SW 1271 (cell line): ENCODE data around the gene SMC1B.
A peak's percentile ranks its signal among the peaks of the same experiment; 100 is the strongest.
"Not testable (repeated sequence)": the region's sequence is repeated elsewhere in the genome, so short reads cannot be mapped to it uniquely, and the experiment has no call there.

ENCODE experiments used
- DNase-seq, 2 experiments: peaks; one replicate each; lab custom pipeline; 2025; lab: John Stamatoyannopoulos, UW

Gene SMC1B

GRCh38 chr22:45442116-45442515 lies 28.7 kb upstream of the SMC1B start:
- no peak for DNase-seq

DNA sequence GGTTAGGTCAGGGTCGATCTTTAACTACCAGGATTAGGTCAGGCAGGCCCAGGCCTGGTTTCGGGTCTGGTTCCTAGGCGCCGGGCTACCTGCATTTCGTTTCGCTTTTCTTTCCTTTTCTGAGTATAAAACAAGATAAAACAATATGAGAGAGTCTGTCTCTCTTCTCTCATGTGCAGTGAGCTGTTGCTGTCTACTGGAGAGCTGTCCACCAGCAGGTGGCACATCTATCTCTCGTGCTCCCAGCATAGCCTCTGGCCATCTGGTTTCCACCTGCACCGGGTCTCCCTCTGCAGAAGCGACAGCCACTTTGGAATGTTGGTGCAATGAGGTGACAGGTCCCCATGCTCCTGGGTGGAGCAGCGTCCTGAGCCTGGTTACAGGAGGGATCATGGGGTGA lies 27.7 kb upstream of the SMC1B start:
- DNase-seq = peak in 1 of 2 experiments; percentile 20

DNA sequence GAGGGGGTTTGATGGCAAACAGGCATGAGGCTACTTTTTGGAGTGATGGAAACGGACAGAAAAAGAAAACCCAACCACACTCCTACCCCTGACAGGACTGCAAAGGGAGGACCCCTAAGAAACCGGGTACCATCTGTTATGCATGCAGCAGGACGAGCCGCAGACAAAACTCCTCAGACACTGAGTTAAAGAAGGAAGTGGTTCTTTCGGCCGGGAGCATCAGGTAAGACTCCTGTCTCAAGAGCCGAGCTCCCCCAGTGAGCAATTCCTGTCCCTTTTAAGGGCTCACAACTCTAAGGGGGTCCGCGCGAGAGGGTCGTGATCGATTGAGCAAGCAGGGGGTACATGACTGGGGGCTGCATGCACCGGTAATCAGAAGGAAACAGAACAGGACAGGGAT lies 27.3 kb upstream of the SMC1B start:
- DNase-seq = not testable (repeated sequence)

DNA sequence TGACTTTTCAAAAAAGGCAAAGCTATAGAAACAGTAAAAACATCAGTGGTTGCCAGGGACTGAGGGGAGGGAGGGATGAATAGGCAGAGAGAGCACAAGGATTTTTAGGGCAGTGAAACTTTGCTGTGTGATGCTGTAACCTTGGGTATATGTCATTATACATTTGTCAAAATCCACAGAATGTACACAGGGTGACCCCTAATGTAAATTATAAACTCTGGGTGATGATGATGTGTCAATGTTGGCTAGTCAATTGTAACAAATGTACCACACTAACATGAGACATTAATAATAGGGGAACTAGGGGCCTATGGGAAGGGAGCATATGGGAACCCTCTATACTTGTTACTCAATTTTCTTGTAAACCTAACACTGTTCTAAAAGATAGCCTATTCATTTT lies 24.9 kb upstream of the SMC1B start:
- no peak for DNase-seq

DNA sequence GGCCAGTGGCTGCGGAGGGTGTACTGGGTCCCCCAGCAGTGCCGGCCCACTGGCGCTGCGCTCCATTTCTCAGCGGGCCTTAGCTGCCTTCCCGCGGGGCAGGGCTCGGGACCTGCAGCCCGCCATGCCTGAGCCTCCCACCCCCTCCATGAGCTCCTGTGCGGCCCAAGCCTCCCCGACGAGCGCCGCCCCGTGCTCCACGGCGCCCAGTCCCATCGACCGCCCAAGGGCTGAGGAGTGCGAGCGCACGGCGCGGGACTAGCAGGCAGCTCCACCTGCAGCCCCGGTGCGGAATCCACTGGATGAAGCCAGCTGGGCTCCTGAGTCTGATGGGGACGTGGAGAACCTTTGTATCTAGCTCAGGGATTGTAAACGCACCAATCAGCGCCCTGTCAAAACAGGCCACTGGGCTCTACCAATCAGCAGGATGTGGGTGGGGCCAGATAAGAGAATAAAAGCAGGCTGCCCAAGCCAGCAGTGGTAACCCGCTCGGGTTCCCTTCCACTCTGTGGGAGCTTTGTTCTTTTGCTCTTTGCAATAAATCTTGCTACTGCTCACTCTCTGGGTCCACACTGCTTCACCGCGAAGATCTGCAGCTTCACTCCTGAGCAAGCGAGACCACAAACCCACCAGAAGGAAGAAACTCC lies 23.6 kb upstream of the SMC1B start:
- DNase-seq = not testable (repeated sequence)

GRCh38 chr22:45435544-45436139 lies 22.2 kb upstream of the SMC1B start:
- DNase-seq = peak; percentile 31 to 74

GRCh38 chr22:45434981-45435380 lies 21.6 kb upstream of the SMC1B start:
- DNase-seq = no peak

DNA sequence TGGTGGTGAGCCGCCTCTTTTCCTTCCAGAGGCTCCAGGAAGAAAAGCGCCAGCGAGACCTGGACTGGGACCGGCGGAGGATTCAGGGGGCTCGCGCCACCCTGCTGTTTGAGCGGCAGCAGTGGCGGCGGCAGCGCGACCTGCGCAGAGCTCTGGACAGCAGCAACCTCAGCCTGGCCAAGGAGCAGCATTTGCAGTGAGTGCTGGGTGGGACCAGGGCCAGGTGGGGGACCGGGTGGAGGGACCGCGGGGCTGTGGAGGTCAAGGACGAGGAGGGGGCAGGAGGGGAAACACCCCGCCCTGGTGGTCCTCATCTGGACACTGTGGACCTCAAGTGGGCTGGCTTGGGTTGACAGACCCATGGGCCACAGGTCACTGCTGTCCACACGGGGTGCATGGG lies 17.5 kb upstream of the SMC1B start:
- no peak for DNase-seq

- no peak for DNase-seq
These were observed 16.8 kb upstream of the SMC1B start for GRCh38 chr22:45429981-45430775.

- no peak for DNase-seq
These were observed 16.0 kb upstream of the SMC1B start for GRCh38 chr22:45429424-45429823.

DNA sequence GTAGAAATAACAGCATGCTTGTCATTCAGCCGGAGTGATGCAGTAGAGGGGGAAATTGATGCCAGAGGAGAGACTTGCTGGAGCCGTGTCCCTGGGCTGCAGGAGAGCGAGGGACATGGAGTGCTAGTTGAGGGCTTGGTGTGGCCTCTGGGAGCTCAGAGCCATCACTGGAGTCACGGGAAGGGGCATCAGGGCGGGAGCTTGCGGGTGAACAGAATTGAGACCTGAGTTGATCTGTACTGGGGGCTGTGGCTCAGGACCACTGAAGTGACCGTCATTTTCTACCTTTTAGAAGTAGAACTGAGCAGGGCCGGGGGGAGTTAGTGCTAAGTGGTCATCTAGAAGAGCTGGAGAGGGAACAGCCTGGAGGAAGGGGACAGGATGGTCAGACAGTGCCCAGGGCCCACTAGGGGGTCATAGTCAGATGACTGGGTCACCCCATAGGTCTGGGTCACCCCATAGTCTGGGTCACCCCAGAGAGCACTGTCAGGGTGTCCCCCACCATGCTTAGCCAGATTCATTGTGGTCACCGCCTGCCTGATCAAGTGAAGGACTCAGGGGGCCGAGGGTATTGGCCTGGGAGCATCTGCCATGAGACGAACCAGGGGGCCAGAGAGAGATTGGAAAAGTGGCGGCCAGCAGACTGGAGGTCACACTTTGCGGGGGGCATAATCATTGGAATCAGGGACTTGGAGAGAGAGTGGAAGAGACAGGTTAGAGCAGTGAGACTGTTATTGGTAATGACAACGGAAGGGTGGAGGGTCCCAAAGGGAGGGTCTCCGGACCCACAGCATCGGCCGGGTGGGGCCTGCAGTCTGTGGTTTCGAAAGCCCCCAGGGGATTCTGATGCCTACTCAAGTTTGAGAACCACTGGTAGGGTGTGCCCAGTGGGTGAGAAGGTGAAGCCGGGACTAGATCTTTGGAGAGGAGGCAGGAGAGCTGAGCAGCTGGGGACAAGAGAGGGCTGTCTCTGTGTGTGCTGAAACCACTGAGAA lies 15.3 kb upstream of the SMC1B start:
- no peak for DNase-seq

GRCh38 chr22:45427114-45427513 lies 13.7 kb upstream of the SMC1B start:
- no peak for DNase-seq

GRCh38 chr22:45426387-45426786 lies 13.0 kb upstream of the SMC1B start:
- DNase-seq = no peak

DNA sequence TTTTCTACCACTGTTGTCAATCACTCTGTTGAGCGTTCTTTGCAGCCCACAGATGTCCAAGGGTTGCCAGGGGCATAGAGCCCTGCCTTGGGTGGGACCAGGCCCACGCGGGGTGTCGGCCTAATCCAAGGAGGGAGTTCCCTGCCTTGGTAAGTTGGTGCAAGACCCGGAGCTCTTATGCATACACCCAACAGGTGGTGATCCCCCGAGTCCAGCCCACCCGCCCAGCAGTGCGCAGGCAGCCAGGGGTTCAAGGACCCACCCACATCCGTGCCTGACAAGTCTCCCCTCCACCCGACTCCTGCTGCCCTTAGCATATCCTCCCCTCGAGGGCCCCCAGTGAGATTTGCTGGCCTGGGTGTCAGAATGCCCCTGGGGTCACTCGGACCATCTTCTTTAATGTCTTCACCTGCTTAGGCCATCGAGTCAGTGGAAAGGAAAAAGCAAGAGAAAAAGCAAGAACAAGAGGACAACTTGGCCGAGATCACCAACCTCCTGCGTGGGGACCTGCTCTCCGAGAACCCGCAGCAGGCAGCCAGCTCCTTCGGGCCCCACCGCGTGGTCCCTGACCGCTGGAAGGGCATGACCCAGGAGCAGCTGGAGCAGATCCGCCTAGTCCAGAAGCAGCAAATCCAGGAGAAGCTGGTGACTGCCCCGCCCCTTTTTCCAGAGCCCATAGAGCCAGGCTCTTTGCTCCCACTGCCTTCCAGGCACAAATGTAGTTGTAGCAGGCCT lies 12.3 kb upstream of the SMC1B start:
- DNase-seq = no peak

DNA sequence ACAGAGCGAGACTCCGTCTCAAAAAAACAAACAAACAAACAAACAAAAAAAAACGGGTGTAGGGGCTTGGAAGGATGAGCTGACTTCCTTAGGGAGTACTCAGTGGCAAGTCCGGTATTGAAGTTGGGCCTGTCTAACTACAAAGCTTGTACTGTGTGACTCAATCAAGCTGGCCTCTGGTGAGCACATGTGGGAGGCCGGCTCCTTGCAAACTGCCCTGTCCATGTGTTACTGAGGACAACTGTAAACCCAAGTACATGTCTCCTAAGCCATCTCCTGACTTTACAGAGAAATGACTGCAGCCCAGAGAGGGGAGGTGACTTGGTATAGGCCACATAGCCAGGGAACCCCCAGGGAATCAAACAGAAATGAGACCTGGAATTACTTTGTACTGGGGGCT lies 11.7 kb upstream of the SMC1B start:
- no peak for DNase-seq

DNA sequence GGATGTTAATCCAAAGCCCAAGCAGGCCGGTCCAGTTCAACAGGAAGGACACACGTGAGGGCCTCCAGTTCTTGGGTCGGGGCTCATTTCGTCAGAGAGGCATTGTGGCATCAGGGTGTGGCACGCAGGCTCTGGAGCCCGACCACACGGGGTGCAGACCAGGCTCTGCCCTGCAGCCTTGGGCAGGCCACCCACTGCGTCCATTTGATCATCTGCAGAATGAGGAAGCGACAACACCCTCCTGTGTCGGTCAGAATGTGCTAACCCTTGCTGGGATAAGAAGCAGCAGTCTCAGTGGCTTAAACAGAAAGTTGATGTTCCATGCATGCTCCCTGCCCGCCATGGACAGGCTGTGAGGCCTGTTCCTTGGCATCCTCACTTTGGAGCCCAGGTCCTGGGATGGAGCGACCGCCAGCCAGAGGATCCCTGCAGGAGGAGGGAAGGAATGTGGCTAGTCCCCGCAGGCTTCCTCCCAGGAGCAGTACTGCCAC lies 10.9 kb upstream of the SMC1B start:
- DNase-seq = no peak

DNA sequence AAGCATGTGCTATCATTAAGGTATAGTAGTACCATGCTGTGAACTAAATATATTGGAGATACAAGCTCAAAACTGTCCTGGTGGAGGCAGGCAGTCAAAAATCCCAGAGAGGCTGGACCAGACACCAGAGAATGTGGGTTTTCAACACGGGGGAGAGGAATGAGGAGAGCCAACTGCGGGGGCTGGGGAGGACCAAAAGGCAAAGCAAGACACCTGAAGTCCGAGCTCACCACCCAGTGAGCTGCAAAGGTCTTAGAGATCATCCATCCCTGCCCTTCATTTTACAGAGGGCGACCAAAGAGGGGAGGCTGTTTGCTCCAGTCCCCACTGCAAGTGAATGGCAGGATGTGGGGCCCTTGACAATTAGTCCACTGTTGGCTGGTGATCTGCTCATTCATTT lies 10.1 kb upstream of the SMC1B start:
- DNase-seq = no peak

- no peak for DNase-seq
These were observed 9.0 kb upstream of the SMC1B start for GRCh38 chr22:45422237-45422983.

DNA sequence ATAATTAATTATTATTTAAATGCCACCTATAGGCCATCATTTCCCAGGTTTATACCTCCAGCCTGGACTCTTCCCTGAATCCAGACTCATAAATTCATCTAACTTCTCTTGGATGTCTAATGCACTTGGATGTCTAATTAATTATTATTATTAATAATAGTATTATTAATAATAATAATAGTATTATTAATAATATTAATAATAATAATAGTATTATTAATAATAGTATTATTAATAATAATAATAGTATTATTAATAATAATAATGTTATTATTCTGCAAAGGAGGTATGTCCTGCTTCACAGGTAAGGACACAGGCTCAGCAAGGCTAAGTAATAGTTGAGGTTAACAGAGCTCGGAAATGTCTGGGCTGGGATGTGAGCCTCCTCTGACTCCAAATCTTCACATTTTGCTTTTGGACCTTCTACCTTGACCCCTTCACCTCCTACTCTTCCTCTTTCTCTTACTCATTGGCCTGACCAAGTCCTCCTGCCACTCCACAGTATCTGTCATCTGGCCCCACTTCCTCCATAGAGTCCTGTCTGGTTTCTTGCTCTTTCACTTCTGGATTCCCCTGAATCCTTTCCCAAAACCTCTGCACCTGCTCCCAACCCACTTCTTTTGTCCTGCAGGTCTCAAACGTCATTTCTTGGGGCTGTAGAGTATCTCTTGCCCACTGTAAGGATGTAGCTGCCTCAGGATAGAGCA lies 8.1 kb upstream of the SMC1B start:
- DNase-seq = no peak

- DNase-seq = no peak
These were observed 7.1 kb upstream of the SMC1B start for GRCh38 chr22:45420539-45420938.
